ENCODE data around the gene EXOC3L4.

EXOC3L4 gene

GRCh38 chr14:103056322-103057027 lies 38.0 kb upstream of the EXOC3L4 start:
- TF ChIP-seq CTCF (IDR thresholded peaks at IDR 0.05; ENCODE audit: low read depth, low read length): no peak
- H3K4me3 ChIP-seq (ENCODE audit: low read depth, low read length): peak overlapping the region; percentile 85

GRCh38 chr14:103057028-103057371 lies 37.5 kb upstream of the EXOC3L4 start:
- Histone ChIP-seq H3K9me3 (ENCODE audit: severe bottlenecking) (no peaks in the 10 kb centered on the region), H3K36me3 (peaks cover 14% of the 10 kb centered on the region), H3K27ac (peak overlapping the region; percentile 71), H3K4me3 (ENCODE audit: low read depth, low read length) (peak overlapping the region; percentile 85), H3K27me3 (ENCODE audit: insufficient read depth, low read depth, severe bottlenecking) (no peaks in the 10 kb centered on the region)
- no peak for DNase-seq
- TF ChIP-seq CTCF (IDR thresholded peaks at IDR 0.05; ENCODE audit: low read depth, low read length): no peak

More at GRCh38 chr14:103056322-103057027, 38.0 kb upstream of the EXOC3L4 start:
- Histone ChIP-seq H3K27ac (peak overlapping the region; percentile 71), H3K36me3 (peaks cover 14% of the 10 kb centered on the region), H3K27me3 (ENCODE audit: insufficient read depth, low read depth, severe bottlenecking) (no peaks in the 10 kb centered on the region), H3K9me3 (ENCODE audit: severe bottlenecking) (no peaks in the 10 kb centered on the region)
- peak; percentile 82 for DNase-seq

GRCh38 chr14:103057372-103058163 lies 37.0 kb upstream of the EXOC3L4 start, which contains the start of gene CDC42BPB:
CDC42BPB (minus strand) TSS chr14:103057549; CDS start chr14:103057173, 376 bp downstream.
- peaks cover 14% of the 10 kb centered on the region for H3K36me3 ChIP-seq
- H3K4me3 ChIP-seq (ENCODE audit: low read depth, low read length): peak within 1 kb of the TSS; percentile 89
- H3K27ac ChIP-seq: peak within 1 kb of the TSS; percentile 71
- peak; percentile 86 for DNase-seq
- no peak for TF ChIP-seq CTCF (IDR thresholded peaks at IDR 0.05; ENCODE audit: low read depth, low read length)
- H3K9me3 ChIP-seq (ENCODE audit: severe bottlenecking): no peaks in the 10 kb centered on the region
- H3K27me3 ChIP-seq (ENCODE audit: insufficient read depth, low read depth, severe bottlenecking): no peaks in the 10 kb centered on the region

GRCh38 chr14:103058164-103059055 lies 36.1 kb upstream of the EXOC3L4 start:
- H3K9me3 ChIP-seq (ENCODE audit: severe bottlenecking): no peaks in the 10 kb centered on the region
- peak overlapping the region; percentile 89 for H3K4me3 ChIP-seq (ENCODE audit: low read depth, low read length)
- H3K36me3 ChIP-seq: peaks cover 14% of the 10 kb centered on the region
- H3K27me3 ChIP-seq (ENCODE audit: insufficient read depth, low read depth, severe bottlenecking): no peaks in the 10 kb centered on the region
- peak overlapping the region; percentile 68 for H3K27ac ChIP-seq
- DNase-seq: no peak
- no peak for TF ChIP-seq CTCF (IDR thresholded peaks at IDR 0.05; ENCODE audit: low read depth, low read length)

- no peaks in the 10 kb centered on the region for H3K27me3 ChIP-seq (ENCODE audit: insufficient read depth, low read depth, severe bottlenecking)
- H3K36me3 ChIP-seq: peaks cover 9% of the 10 kb centered on the region; the same call in 1 of the 2 replicates
- DNase-seq: no peak
- no peak overlapping the region for H3K4me3 ChIP-seq (ENCODE audit: low read depth, low read length)
- no peaks in the 10 kb centered on the region for H3K9me3 ChIP-seq (ENCODE audit: severe bottlenecking)
- TF ChIP-seq CTCF (IDR thresholded peaks at IDR 0.05; ENCODE audit: low read depth, low read length): no peak
- H3K27ac ChIP-seq: no peak overlapping the region
These were observed 35.0 kb upstream of the EXOC3L4 start for GRCh38 chr14:103059556-103059955.

Data from WERI-Rb-1 (cell line).